Heart left ventricle (tissue), 13 donors: ENCODE measurements around the gene GPR152.

Experiments
- CTCF ChIP-seq, 12 donors: fragments of 200-600 bp; sonication (generic) in 4 of 12; IDR thresholded peaks; one replicate each; pipeline versions ENCODE4 v1.5.0 to v1.8.0; 2018 to 2022; ENCODE audit warnings: antibody characterized with exemption in 12 of 12, mild to moderate bottlenecking in 5 of 12
- POLR2A ChIP-seq, 2 donors: fragments of 450-650 bp; IDR thresholded peaks; one replicate each; pipeline ENCODE4 v1.6.1; 2017; ENCODE audit warnings: antibody characterized with exemption in 2 of 2, mild to moderate bottlenecking in 2 of 2, moderate library complexity in 2 of 2
- donor health status: ischemic (EF 13 %, LVEDD 7.1; RV severe dilation, severe dysfunction).
- donor health status: DM: no; HTN: yes; CAD: no.
- donor health status: DM: no; HTN: no; CAD: no.
- donor health status: ischemic (EF 25% LVEDD 6.9; RV normal size, moderate dysfunction).
- donor health status: ischemic (EF 25% LVEDD 5.7; RV mildly dilated, moderate dysfunction).
- donor health status: ischemic (EF 35%, LVEDD 5.7; RV mildly dilated, moderate dysfunction).
- donor health status: nonischemic (EF 11% LVEDD 7.7; RV severe dilation, severe dysfunction).
- donor health status: DM: yes; HTN: yes; CAD: no.
- donor health status: PGD.
- donor health status: ischemic (EF 29% LVEDD 5.4; RV normal size, mild dysfunction).
- donor health status: nonischemic (EF 23%, LVEDD 6.1; RV moderate dilation, normal function).

GRCh38 chr11:67410369-67410831 lies 42.1 kb downstream of the GPR152 start:
- TF ChIP-seq CTCF (IDR thresholded peaks at IDR 0.05) (no peak), POLR2A (IDR thresholded peaks at IDR 0.05) (no peak)
